Measurements from ENCODE around the gene ARID2. TPM values are rescaled to one million over a fixed set of nuclear protein-coding genes. Genes with fewer than 3 reads are reported as not detected.

Gene ARID2, protein sequence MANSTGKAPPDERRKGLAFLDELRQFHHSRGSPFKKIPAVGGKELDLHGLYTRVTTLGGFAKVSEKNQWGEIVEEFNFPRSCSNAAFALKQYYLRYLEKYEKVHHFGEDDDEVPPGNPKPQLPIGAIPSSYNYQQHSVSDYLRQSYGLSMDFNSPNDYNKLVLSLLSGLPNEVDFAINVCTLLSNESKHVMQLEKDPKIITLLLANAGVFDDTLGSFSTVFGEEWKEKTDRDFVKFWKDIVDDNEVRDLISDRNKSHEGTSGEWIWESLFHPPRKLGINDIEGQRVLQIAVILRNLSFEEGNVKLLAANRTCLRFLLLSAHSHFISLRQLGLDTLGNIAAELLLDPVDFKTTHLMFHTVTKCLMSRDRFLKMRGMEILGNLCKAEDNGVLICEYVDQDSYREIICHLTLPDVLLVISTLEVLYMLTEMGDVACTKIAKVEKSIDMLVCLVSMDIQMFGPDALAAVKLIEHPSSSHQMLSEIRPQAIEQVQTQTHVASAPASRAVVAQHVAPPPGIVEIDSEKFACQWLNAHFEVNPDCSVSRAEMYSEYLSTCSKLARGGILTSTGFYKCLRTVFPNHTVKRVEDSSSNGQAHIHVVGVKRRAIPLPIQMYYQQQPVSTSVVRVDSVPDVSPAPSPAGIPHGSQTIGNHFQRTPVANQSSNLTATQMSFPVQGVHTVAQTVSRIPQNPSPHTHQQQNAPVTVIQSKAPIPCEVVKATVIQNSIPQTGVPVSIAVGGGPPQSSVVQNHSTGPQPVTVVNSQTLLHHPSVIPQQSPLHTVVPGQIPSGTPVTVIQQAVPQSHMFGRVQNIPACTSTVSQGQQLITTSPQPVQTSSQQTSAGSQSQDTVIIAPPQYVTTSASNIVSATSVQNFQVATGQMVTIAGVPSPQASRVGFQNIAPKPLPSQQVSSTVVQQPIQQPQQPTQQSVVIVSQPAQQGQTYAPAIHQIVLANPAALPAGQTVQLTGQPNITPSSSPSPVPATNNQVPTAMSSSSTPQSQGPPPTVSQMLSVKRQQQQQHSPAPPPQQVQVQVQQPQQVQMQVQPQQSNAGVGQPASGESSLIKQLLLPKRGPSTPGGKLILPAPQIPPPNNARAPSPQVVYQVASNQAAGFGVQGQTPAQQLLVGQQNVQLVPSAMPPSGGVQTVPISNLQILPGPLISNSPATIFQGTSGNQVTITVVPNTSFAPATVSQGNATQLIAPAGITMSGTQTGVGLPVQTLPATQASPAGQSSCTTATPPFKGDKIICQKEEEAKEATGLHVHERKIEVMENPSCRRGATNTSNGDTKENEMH (N-terminal part only)
- 1 to 10 TPM; 3.7 to 4.7 (median 4.7) TPM for polyA plus RNA-seq

GRCh38 chr12:45729233-45730083 lies at the start of gene ARID2:
Gene ARID2, plus strand, starts transcription at chr12:45729706. Its CDS starts 131 bp downstream, at chr12:45729837.
- WGBS, 3 donors = 1 to 2% (median 1%) methylated on average over 63 to 88 of the region's 88 CpGs
- H3K27ac ChIP-seq (ENCODE audit: low read depth, low read length) = peak within 1 kb of the TSS; percentile 88

GRCh38 chr12:45680362-45680761 lies 49.1 kb upstream of the ARID2 start:
- no peak overlapping the region for H3K27ac ChIP-seq (ENCODE audit: low read depth, low read length)

DNA sequence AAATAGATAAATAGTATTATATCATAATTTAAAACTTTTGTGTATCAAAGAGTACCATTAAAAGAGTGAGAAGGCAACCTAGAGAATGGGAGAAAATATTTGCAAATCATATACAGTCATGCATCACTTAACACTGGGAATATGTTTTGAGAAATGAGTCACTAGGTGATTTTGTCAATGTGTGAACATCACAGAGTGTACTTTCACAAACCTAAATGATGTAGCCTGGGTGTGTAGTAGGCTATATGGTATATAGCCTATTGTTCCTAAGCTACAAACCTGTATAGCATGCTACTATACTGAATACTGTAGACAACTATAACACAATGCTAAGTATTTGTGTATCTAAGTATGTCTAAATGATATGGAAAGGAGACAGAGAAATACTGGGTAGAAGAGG lies 48.0 kb upstream of the ARID2 start:
- H3K27ac ChIP-seq (ENCODE audit: low read depth, low read length) = no peak overlapping the region

GRCh38 chr12:45685680-45686079 lies 43.8 kb upstream of the ARID2 start:
- WGBS, 3 donors = 86 to 89% (median 88%) methylated on average over 1 of the region's 1 CpG
- no peak overlapping the region for H3K27ac ChIP-seq (ENCODE audit: low read depth, low read length)

DNA sequence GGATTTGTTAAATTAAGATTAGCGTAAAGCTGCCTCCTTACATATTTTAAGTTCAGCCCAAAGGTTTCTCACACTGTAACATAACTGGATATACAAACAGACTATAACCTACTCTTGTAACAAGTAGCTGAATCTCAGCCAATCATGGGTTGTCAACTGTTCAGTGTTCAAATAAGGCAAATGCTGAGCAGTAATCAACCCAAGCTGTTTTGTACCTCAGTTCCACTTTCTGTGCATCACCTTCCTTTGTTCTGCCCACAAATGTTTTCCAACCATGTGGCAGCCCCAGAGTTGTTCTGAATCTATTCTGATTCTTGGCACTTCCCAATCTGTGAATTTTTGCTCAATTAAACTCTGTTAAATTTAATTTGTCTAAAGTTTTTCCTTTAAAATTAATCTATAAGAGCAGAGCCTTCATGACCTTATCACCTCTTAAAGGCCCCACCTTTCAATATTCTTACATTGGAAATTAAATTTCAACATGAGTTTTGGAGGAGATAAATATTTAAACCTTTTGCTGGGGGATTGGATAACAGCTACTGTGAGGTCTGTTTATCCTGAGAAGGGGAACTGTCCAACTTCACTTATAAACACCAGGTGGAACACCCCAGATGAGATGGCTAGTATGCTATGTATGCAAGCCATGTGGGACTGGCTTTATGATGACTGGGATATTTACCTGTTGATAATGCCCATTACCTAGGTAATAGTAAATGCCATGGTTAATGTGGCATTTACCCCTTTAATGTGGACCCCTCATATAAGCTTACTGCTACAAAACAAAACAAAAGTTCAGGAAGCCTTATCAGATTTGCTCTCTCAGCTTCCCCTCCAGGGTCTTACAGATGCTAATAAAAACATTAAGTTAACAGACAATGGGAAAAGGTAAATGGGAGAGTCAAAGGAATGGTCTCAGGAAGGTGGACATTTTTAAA lies 42.2 kb upstream of the ARID2 start:
- 96 to 100% (median 100%) methylated on average over 1 of the region's 1 CpG for WGBS, 3 donors
- H3K27ac ChIP-seq (ENCODE audit: low read depth, low read length) = no peak overlapping the region

DNA sequence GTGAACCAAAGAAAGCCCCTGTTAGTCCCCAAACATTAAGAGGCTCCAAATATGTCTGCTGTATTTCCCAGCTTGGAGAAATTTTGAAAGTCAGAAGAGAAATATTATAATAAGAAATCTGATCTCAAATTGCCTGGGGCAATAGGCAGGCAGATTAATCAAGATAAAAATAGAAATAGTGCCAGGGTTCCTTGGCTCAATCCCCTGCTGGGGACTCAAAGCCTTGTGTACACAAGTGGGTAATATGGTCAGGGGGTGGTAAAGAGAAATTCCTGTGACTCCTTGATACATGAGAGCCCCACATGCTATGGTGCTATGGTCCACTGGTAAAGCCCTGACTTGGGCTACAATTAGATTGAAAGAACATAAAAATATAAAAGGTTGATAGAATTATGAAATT lies 41.3 kb upstream of the ARID2 start:
- no peak overlapping the region for H3K27ac ChIP-seq (ENCODE audit: low read depth, low read length)

DNA sequence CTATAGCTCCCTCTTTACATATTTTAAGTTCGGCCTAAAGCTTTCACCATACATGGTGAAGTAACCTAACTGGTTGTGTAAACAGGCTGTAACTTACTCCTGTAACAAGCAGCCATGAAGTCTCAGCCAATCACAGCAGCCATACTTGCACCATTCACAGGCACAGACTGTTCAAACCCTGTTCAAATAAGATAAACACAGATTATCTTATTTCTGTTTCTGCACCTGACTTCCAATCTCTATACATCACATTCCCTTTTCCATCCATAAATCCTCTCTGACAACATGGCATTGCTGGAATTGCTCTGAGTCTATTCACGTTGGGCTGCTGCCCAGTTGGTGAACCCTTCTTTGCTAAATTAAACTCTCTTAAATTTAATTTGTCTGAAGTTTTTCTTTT lies 34.5 kb upstream of the ARID2 start:
- no peak overlapping the region for H3K27ac ChIP-seq (ENCODE audit: low read depth, low read length)
- WGBS, 3 donors = 57 to 68% (median 64%) methylated on average over 2 of the region's 2 CpGs

- no peak overlapping the region for H3K27ac ChIP-seq (ENCODE audit: low read depth, low read length)
Observed at GRCh38 chr12:45695606-45696005, 33.9 kb upstream of the ARID2 start.

DNA sequence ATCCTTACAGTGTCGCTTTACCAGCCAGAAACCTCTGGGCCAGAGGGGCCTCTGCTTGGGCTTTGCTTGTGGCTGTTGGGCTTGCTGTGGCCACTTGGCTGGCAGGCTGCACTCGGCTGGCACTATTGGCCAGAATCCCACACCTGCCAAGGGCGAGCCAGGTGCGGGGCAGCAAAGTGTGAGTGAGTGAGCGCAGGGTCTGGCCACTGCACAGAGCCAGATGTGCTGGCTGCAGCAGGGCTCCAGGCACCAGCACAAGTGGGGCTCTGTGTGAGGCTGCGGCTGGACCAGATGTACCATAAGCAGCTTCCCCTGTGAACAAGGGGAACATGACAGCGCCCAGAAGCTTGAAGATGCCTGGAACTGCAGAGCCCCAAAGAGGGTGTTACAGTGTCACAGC lies 33.5 kb upstream of the ARID2 start:
- 97 to 100% (median 98%) methylated on average over 7 of the region's 7 CpGs for WGBS, 3 donors
- no peak overlapping the region for H3K27ac ChIP-seq (ENCODE audit: low read depth, low read length)

DNA sequence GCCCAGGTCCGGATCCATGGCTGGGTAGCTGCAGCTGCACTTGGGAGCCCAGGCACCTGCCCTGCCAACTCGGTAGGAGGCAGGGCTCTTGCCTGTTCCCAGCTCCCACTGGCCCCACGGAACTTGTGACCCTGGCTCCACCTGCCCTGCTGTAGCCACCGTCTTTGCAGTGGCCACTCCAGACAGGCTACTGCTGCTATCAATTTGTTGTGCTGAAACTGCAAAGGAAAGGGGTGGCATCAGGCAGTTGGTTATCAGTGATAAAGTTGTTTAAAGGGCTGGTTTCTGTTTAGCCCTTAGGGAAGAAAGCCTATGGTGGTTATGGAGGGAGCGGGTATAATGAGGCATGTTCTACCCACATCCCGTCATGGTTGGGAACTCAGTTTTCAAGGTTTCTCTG lies 32.1 kb upstream of the ARID2 start:
- WGBS, 3 donors = 72 to 98% (median 81%) methylated on average over 6 of the region's 6 CpGs
- no peak overlapping the region for H3K27ac ChIP-seq (ENCODE audit: low read depth, low read length)

- 73 to 97% (median 75%) methylated on average over 4 of the region's 4 CpGs for WGBS, 3 donors
- H3K27ac ChIP-seq (ENCODE audit: low read depth, low read length) = no peak overlapping the region
Observed at GRCh38 chr12:45701296-45701695, 28.2 kb upstream of the ARID2 start.

DNA sequence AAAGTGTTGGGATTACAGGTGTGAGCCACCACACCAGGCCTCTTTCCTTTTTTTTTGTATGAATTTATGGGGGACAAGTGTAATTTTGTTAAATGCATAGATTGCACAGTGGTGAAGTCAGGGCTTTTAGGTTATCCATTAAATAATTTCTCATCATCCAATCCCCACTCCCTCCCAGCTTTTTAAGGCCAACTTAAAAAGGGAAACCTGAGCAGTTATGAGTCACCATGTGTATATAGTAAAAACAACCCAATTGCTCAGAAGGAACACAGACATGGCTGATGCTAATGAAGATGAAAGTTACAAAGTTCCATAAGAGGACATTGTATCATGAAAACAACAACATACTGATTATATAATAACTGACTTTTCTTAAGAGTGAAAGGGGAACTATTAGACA lies 25.6 kb upstream of the ARID2 start:
- H3K27ac ChIP-seq (ENCODE audit: low read depth, low read length) = no peak overlapping the region

GRCh38 chr12:45704968-45705367 lies 24.5 kb upstream of the ARID2 start:
- WGBS, 3 donors = 94 to 100% (median 98%) methylated on average over 2 of the region's 2 CpGs
- no peak overlapping the region for H3K27ac ChIP-seq (ENCODE audit: low read depth, low read length)

- WGBS, 3 donors = 64 to 87% (median 78%) methylated on average over 2 of the region's 2 CpGs
- H3K27ac ChIP-seq (ENCODE audit: low read depth, low read length) = no peak overlapping the region
Observed at GRCh38 chr12:45705404-45705803, 24.1 kb upstream of the ARID2 start.

DNA sequence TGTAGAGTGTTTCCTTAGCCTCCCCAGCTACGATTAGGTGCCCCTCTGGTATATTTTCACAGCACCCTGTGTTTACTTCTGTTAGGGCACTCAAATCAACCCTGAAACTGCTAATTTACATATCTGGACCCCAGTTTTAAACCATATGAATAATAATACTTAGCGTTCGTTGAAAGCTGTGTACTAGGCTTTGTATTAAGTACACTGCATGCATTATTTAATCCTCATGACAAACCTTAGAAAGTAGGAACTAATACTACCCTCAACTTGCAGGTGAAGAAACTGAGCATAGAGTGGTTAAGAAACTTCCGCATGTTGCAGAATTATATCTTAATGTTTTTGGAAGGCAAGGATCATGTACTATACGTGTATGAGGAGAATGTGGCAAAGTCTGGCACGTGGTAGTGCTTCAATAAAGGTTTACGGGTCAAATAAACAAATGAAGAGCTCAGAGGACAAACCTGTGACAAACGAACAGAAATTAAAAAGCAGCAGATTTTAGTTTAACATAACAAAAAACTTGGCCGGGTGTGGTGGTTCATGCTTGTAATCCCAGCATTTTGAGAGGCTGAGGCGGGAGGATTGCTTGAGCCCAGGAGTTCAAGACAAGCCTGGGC lies 22.2 kb upstream of the ARID2 start:
- H3K27ac ChIP-seq (ENCODE audit: low read depth, low read length) = no peak overlapping the region
- 79 to 91% (median 80%) methylated on average over 10 of the region's 10 CpGs for WGBS, 3 donors

- H3K27ac ChIP-seq (ENCODE audit: low read depth, low read length) = no peak overlapping the region
Observed at GRCh38 chr12:45708363-45708762, 21.1 kb upstream of the ARID2 start.

DNA sequence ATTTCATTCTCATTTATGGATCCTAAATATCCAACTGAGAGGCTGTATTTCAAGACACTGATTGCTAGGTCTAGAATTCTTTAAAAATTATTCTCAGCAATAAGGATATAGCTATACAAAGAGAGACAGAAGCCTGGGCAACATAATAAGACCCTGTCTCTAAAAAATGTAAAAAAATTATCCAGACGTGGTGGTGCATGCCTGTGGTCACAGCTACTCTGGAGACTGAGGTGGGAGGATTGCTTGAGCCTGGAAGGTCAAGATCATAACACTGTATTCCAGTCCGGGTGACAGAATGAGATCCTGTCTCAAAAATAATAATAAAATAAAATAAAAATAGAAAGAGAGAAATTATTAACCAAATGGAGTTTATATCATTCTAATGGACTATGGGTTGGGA lies 20.6 kb upstream of the ARID2 start:
- no peak overlapping the region for H3K27ac ChIP-seq (ENCODE audit: low read depth, low read length)
- WGBS, 3 donors = 70 to 76% (median 72%) methylated on average over 2 of the region's 2 CpGs
